Naive thymus-derived CD8-positive, alpha-beta T cell (primary cell): ENCODE measurements around the gene GPC6. TPM values are rescaled to one million over a fixed set of nuclear protein-coding genes. Genes with fewer than 3 reads are reported as not detected.

Experiments used
- ATAC-seq, 2 donors: fragments of 150-1000 bp; cut with Tn5 transposase in 1 of 2; sonication (Bioruptor Pico), chemical (Tn5 transposase) in 1 of 2; 1 replicate in 1 of 2; 2 replicates in 1 of 2; pipeline ENCODE4 v1.10.0; 2021; ENCODE audit warnings: mild to moderate bottlenecking in 2 of 2, moderate library complexity in 2 of 2
- POLR2A ChIA-PET: fragments of 350-600 bp; sonication (Branson Sonifier 250); formaldehyde crosslinking; loops from one replicate; lab custom pipeline; 2021; ENCODE audit warnings: antibody characterized with exemption; lab: Charles Lee
- DNase-seq, 10 donors: peaks; one replicate each; pipeline versions ENCODE4 v3.0.0 to v3.0.0-alpha.2; 2020 to 2022
- H3K27ac Mint-ChIP-seq, 10 donors: one replicate each; pipeline ENCODE4 v1.8.0; 2020 to 2022; ENCODE audit warnings: mild to moderate bottlenecking in 10 of 10, mixed read lengths in 10 of 10, moderate library complexity in 4 of 10, inconsistent platforms in 1 of 10
- H3K27me3 Mint-ChIP-seq, 5 donors: one replicate each; pipeline ENCODE4 v1.8.0; 2021 to 2022; ENCODE audit warnings: mixed read lengths in 5 of 5
- H3K36me3 Mint-ChIP-seq, 3 donors: one replicate each; pipeline ENCODE4 v1.8.0; 2020 to 2022; ENCODE audit warnings: mixed read lengths in 3 of 3, mild to moderate bottlenecking in 2 of 3, inconsistent platforms in 1 of 3
- H3K4me1 Mint-ChIP-seq, 4 donors: one replicate each; pipeline ENCODE4 v1.8.0; 2021 to 2022; ENCODE audit warnings: mixed read lengths in 4 of 4
- H3K4me3 Mint-ChIP-seq, 10 donors: one replicate each; pipeline ENCODE4 v1.8.0; 2020 to 2022; ENCODE audit warnings: mild to moderate bottlenecking in 10 of 10, mixed read lengths in 10 of 10, moderate library complexity in 6 of 10, inconsistent platforms in 1 of 10
- H3K9me3 Mint-ChIP-seq, 9 donors: one replicate each; pipeline ENCODE4 v1.8.0; 2020 to 2022; ENCODE audit warnings: mixed read lengths in 9 of 9, mild to moderate bottlenecking in 3 of 9, inconsistent platforms in 1 of 9, moderate library complexity in 1 of 9
- polyA plus RNA-seq, 3 donors: library from polyadenylated mRNA; unstranded; fragments of 300-500 nt; fragmentation: Illumina TruSeq; gene quantifications; one replicate each; pipeline ENCODE4 v1.2.3, GENCODE V29; 2021
- total RNA-seq, 8 experiments: library from RNA in 2 of 8; stranded (reverse) in 2 of 8; gene quantifications; one replicate each; pipeline ENCODE4 v1.2.3 and lab custom pipeline; 2021 to 2026

The GPC6 gene
- total and polyA plus RNA-seq, 5 experiments from 2014 or later = not detected

DNA sequence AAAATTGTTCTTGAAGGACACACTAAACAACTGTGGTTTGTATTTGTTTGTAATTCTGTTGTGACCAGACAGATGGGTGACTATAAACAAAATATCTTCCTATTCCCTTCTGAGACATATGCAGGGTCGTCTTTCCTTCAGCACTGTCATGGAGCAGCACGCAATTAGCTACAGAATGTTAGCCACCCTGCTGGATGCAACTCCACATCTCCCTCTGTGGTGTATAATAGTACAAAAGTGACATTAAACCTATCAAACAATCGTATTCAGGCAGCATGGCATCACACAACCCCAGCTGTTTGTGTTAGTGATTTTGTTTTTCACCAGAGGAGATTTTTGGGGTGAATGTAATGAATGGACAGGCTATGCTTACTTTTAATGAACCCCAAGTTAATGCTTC lies 146.2 kb downstream of the GPC6 start:
- no peaks in the 10 kb centered on the region for H3K36me3 Mint-ChIP-seq
- H3K4me1 Mint-ChIP-seq = no peaks in the 10 kb centered on the region
- POLR2A ChIA-PET = no interaction called here
- H3K27ac Mint-ChIP-seq = no peak overlapping the region
- H3K9me3 Mint-ChIP-seq = no peaks in the 10 kb centered on the region
- DNase-seq = no peak
- no peak for ATAC-seq
- no peak overlapping the region for H3K4me3 Mint-ChIP-seq
- H3K27me3 Mint-ChIP-seq = peaks cover 0 to 11% (median 4%) of the 10 kb centered on the region in 5 donors

DNA sequence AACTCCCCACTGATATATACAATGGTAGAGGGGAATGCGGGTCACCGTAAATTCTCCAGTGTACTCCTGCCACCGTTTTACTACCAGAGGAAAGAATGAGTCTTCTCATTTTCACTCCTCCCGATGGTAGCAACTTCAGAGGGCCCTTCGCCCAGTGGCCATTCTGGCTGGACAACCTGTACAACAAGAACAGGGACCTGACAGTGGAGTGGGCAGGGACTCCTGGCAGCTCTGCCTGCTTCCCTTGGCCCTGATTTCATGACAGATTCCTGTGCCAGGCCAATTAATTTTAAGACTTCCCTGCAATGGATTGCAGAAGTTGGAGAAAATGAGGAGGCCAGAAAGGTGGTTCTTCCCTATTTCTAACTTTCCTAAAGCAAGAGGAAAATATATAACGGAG lies 148.9 kb downstream of the GPC6 start:
- DNase-seq (no peak), ATAC-seq (no peak)
- no peaks in the 10 kb centered on the region for H3K4me1 Mint-ChIP-seq
- no peaks in the 10 kb centered on the region for H3K9me3 Mint-ChIP-seq
- POLR2A ChIA-PET = no interaction called here
- H3K27ac Mint-ChIP-seq = no peak overlapping the region
- no peaks in the 10 kb centered on the region for H3K36me3 Mint-ChIP-seq
- H3K4me3 Mint-ChIP-seq = no peak overlapping the region
- peaks cover 0 to 8% (median 3%) of the 10 kb centered on the region in 5 donors for H3K27me3 Mint-ChIP-seq

GRCh38 chr13:93377196-93377595 lies 150.6 kb downstream of the GPC6 start:
- ATAC-seq (no peak), DNase-seq (no peak)
- H3K27me3 Mint-ChIP-seq = peaks cover 0 to 4% (median 0%) of the 10 kb centered on the region in 5 donors
- no peaks in the 10 kb centered on the region for H3K4me1 Mint-ChIP-seq
- POLR2A ChIA-PET = no interaction called here
- no peaks in the 10 kb centered on the region for H3K9me3 Mint-ChIP-seq
- no peaks in the 10 kb centered on the region for H3K36me3 Mint-ChIP-seq
- H3K4me3 Mint-ChIP-seq = no peak overlapping the region
- no peak overlapping the region for H3K27ac Mint-ChIP-seq

DNA sequence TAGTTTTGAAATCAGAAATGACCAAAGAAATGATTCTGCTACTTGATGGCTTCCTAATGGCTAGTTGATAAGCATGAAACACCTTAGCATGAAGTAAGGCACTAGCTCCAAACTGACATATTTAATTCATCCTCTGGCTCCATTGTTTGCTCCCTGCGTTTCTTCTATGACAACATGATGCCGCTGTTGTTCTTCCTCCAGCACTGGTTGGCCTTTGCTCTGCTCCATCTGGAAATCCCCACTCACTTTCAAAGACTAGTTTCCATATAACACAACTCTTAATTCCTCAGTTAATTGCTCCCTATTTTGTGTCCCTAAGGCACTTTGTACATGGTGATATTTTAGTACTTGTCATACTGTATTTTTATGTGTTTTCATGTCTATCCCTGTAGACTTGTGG lies 151.6 kb downstream of the GPC6 start:
- H3K27ac Mint-ChIP-seq = no peak overlapping the region
- ATAC-seq (no peak), DNase-seq (no peak)
- H3K4me1 Mint-ChIP-seq = no peaks in the 10 kb centered on the region
- POLR2A ChIA-PET = no interaction called here
- no peak overlapping the region for H3K4me3 Mint-ChIP-seq
- peaks cover 0 to 4% (median 0%) of the 10 kb centered on the region in 5 donors for H3K27me3 Mint-ChIP-seq
- H3K9me3 Mint-ChIP-seq = no peaks in the 10 kb centered on the region
- no peaks in the 10 kb centered on the region for H3K36me3 Mint-ChIP-seq

DNA sequence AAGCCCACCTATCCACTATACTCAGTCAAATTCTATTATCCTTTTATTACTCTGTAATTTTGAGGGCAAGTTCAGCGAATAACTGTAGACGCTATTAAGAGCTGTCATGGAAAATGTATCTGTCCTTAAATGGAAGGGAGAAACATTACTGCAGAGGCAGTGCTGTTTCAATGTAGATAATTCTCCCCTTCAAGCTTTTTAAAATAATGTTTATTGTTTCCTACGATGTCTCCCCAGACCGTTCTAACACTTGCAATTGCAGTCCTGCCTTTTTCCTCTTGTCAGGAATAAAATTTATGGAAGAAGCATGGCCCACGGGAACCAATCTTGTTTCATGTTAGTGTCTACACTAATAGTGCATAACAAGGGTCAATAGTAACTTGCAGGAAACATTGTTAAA lies 159.5 kb downstream of the GPC6 start:
- Mint-ChIP-seq H3K9me3 (no peaks in the 10 kb centered on the region), H3K4me1 (no peaks in the 10 kb centered on the region), H3K4me3 (no peak overlapping the region), H3K27ac (no peak overlapping the region), H3K36me3 (no peaks in the 10 kb centered on the region), H3K27me3 (peaks cover 0 to 4% (median 0%) of the 10 kb centered on the region in 5 donors)
- ATAC-seq = no peak
- POLR2A ChIA-PET = no interaction called here
- DNase-seq = no peak

- POLR2A ChIA-PET = no interaction called here
- ATAC-seq = no peak
These were observed 162.1 kb downstream of the GPC6 start for GRCh38 chr13:93388701-93389100.

GRCh38 chr13:93397619-93398018 lies 171.0 kb downstream of the GPC6 start:
- Mint-ChIP-seq H3K27ac (no peak overlapping the region), H3K36me3 (no peaks in the 10 kb centered on the region), H3K9me3 (peaks cover 0 to 9% (median 0%) of the 10 kb centered on the region in 9 donors), H3K4me3 (no peak overlapping the region), H3K27me3 (peaks cover 0 to 9% (median 0%) of the 10 kb centered on the region in 5 donors), H3K4me1 (no peaks in the 10 kb centered on the region)
- POLR2A ChIA-PET = no interaction called here
- ATAC-seq (no peak), DNase-seq (no peak)

More at GRCh38 chr13:93388701-93389100, 162.1 kb downstream of the GPC6 start:
- H3K27ac Mint-ChIP-seq = no peak overlapping the region
- no peaks in the 10 kb centered on the region for H3K36me3 Mint-ChIP-seq
- H3K4me3 Mint-ChIP-seq = no peak overlapping the region
- no peaks in the 10 kb centered on the region for H3K4me1 Mint-ChIP-seq
- H3K27me3 Mint-ChIP-seq = peaks cover 0 to 4% (median 3%) of the 10 kb centered on the region in 5 donors
- DNase-seq = no peak
- H3K9me3 Mint-ChIP-seq = no peaks in the 10 kb centered on the region

- ATAC-seq (no peak), DNase-seq (no peak)
- Mint-ChIP-seq H3K4me1 (no peaks in the 10 kb centered on the region), H3K4me3 (no peak overlapping the region), H3K27ac (no peak overlapping the region), H3K27me3 (peaks cover 0 to 8% (median 0%) of the 10 kb centered on the region in 5 donors), H3K36me3 (no peaks in the 10 kb centered on the region), H3K9me3 (peaks cover 0 to 11% (median 0%) of the 10 kb centered on the region in 9 donors)
- POLR2A ChIA-PET = no interaction called here
These were observed 171.8 kb downstream of the GPC6 start for GRCh38 chr13:93398167-93399035.

- DNase-seq (no peak), ATAC-seq (no peak)
- POLR2A ChIA-PET = no interaction called here
- no peak overlapping the region for H3K4me3 Mint-ChIP-seq
- no peaks in the 10 kb centered on the region for H3K4me1 Mint-ChIP-seq
- H3K27me3 Mint-ChIP-seq = peaks cover 0 to 4% (median 0%) of the 10 kb centered on the region in 5 donors
- H3K36me3 Mint-ChIP-seq = no peaks in the 10 kb centered on the region
- peaks cover 0 to 12% (median 0%) of the 10 kb centered on the region in 9 donors for H3K9me3 Mint-ChIP-seq
- H3K27ac Mint-ChIP-seq = no peak overlapping the region
These were observed 172.6 kb downstream of the GPC6 start for GRCh38 chr13:93399212-93399611.

- Mint-ChIP-seq H3K36me3 (no peaks in the 10 kb centered on the region), H3K4me3 (no peak overlapping the region), H3K4me1 (no peaks in the 10 kb centered on the region), H3K9me3 (peaks cover 0 to 3% (median 0%) of the 10 kb centered on the region in 9 donors), H3K27me3 (no peaks in the 10 kb centered on the region), H3K27ac (no peak overlapping the region)
- POLR2A ChIA-PET = no interaction called here
- ATAC-seq = no peak
- DNase-seq = no peak
These were observed 179.5 kb downstream of the GPC6 start for GRCh38 chr13:93406136-93406535.

GRCh38 chr13:93407551-93407950 lies 180.9 kb downstream of the GPC6 start:
- no peaks in the 10 kb centered on the region for H3K27me3 Mint-ChIP-seq
- H3K9me3 Mint-ChIP-seq = peaks cover 0 to 3% (median 0%) of the 10 kb centered on the region in 9 donors
- H3K27ac Mint-ChIP-seq = no peak overlapping the region
- H3K36me3 Mint-ChIP-seq = no peaks in the 10 kb centered on the region
- POLR2A ChIA-PET = no interaction called here
- H3K4me3 Mint-ChIP-seq = no peak overlapping the region
- ATAC-seq = no peak
- H3K4me1 Mint-ChIP-seq = no peaks in the 10 kb centered on the region
- no peak for DNase-seq

DNA sequence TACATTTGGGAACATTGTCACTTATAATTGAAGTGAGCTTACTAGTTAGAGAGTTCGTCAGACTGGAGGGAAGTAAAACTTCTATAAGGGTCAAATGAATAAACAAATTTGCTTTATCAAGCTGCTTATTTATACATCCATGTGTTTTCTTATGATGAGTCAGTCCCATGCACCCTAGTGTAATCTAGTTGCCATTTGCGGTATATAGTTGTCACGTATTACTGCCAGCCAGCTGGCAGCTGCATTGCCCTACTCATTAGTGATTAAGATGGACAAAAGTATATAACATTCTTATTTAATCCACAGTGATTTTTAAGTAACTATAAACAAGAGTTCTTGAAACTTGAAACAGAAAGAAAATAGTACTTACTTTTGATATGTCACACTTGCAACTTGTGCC lies 182.4 kb downstream of the GPC6 start:
- Mint-ChIP-seq H3K27ac (no peak overlapping the region), H3K4me3 (no peak overlapping the region), H3K9me3 (no peaks in the 10 kb centered on the region), H3K36me3 (no peaks in the 10 kb centered on the region), H3K4me1 (no peaks in the 10 kb centered on the region), H3K27me3 (no peaks in the 10 kb centered on the region)
- POLR2A ChIA-PET = no interaction called here
- DNase-seq (no peak), ATAC-seq (no peak)

- ATAC-seq (no peak), DNase-seq (no peak)
- no peaks in the 10 kb centered on the region for H3K27me3 Mint-ChIP-seq
- no peak overlapping the region for H3K4me3 Mint-ChIP-seq
- H3K9me3 Mint-ChIP-seq = no peaks in the 10 kb centered on the region
- no peaks in the 10 kb centered on the region for H3K36me3 Mint-ChIP-seq
- H3K4me1 Mint-ChIP-seq = no peaks in the 10 kb centered on the region
- POLR2A ChIA-PET = no interaction called here
- no peak overlapping the region for H3K27ac Mint-ChIP-seq
These were observed 183.2 kb downstream of the GPC6 start for GRCh38 chr13:93409816-93410215.
